Mucosa of descending colon (tissue), 3 donors: ENCODE results near the gene SF1. TPM values are rescaled to one million over a fixed set of nuclear protein-coding genes. Genes with fewer than 3 reads are reported as not detected.

ENCODE experiments used
- ATAC-seq: fragments of 200-7000 bp; cut with Tn5 transposase; one replicate; pipeline ENCODE4 v1.9.1; 2020; ENCODE audit warnings: mild to moderate bottlenecking, moderate library complexity
- DNase-seq, 3 donors: peaks; one replicate each; pipeline ENCODE4 v3.0.0-alpha.2; 2020
- H3K36me3 ChIP-seq: fragments of 200-600 bp; one replicate; pipeline ENCODE4 v1.8.0; 2021; ENCODE audit warnings: low read depth, mild to moderate bottlenecking
- H3K4me1 ChIP-seq: fragments of 200-600 bp; one replicate; pipeline ENCODE4 v1.8.0; 2021; ENCODE audit warnings: low read depth, mild to moderate bottlenecking
- H3K4me3 ChIP-seq: fragments of 200-600 bp; one replicate; pipeline ENCODE4 v1.8.0; 2021; ENCODE audit warnings: mild to moderate bottlenecking
- H3K9me3 ChIP-seq: fragments of 200-600 bp; one replicate; pipeline ENCODE4 v1.8.0; 2021; ENCODE audit warnings: mild to moderate bottlenecking
- intact Hi-C, 2 donors: fragments of 100-400 bp; cut with DNase I in 1 of 2; cut with micrococcal nuclease in 1 of 2; formaldehyde crosslinking; loops; one replicate each; pipeline versions ENCODE4 v1.11.0 to v1.11.1; 2022; cut with DNase I, micrococcal nuclease
- total RNA-seq, 3 donors: library from RNA; stranded (reverse); fragmentation: NEBNext Ultra II Directional in 2 of 3; extraction: Animal tissue kit (Norgen Biotek cat#: 25700) in 2 of 3; gene quantifications; one replicate each; pipeline versions ENCODE4 v1.2.1 to v1.2.4, GENCODE V29; 2021 to 2023
- TF ChIP-seq, protein P1 (sequence below): fragments of 200-600 bp; IDR thresholded peaks from one replicate; pipeline ENCODE4 v1.8.0; 2022; ENCODE audit warnings: antibody characterized with exemption, mild to moderate bottlenecking
- donor health status: DM: no; HTN: no; CAD: no; lungs with moderate emphysema.
- donor health status: DM: no; HTN: no; CAD: no.
- donor health status: DM: no; HTN: yes; CAD: no.

Gene SF1
- total RNA-seq, 3 donors from 2014 or later, result 223 to 317 (median 241) TPM

DNA sequence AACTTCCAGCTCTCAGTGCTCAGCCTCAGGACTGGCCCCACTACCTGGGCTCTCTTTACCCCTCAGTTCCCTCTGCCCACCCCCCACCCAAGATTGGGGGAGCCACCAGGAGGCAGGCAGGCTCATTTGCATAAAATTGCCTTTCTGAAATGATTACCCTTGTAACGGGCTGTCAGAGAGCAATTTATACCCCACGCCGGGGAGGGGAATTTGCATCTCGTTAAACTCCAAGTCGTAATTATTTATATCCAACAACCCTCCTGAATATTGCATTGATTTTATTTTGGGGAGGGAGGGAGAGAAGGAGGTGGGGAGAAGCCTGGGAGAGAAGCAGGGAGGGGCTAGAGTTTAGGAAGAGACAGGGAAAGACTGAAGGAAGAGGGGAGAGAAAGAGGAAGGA is 63.7 kb downstream of the SF1 start:
- no peak for DNase-seq
- TF ChIP-seq, protein P1, sequence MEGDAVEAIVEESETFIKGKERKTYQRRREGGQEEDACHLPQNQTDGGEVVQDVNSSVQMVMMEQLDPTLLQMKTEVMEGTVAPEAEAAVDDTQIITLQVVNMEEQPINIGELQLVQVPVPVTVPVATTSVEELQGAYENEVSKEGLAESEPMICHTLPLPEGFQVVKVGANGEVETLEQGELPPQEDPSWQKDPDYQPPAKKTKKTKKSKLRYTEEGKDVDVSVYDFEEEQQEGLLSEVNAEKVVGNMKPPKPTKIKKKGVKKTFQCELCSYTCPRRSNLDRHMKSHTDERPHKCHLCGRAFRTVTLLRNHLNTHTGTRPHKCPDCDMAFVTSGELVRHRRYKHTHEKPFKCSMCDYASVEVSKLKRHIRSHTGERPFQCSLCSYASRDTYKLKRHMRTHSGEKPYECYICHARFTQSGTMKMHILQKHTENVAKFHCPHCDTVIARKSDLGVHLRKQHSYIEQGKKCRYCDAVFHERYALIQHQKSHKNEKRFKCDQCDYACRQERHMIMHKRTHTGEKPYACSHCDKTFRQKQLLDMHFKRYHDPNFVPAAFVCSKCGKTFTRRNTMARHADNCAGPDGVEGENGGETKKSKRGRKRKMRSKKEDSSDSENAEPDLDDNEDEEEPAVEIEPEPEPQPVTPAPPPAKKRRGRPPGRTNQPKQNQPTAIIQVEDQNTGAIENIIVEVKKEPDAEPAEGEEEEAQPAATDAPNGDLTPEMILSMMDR, result no peak
- Histone ChIP-seq H3K36me3 (no peaks in the 10 kb centered on the region), H3K4me3 (no peak overlapping the region), H3K9me3 (no peaks in the 10 kb centered on the region), H3K4me1 (no peaks in the 10 kb centered on the region)
- intact Hi-C loops, result no loop called here
- no peak for ATAC-seq

Other genes with a start within 250 kb of the SF1 start
- gene SLC22A11, start 222.6 kb downstream of the SF1 start, total RNA-seq, result under 1 TPM in 1 of 3 donors, not detected in 2; 0.20 TPM
- gene SLC22A12, start 187.3 kb downstream of the SF1 start, total RNA-seq, result not detected
- 10 to 100 TPM in 1 of 3 donors, 1 to 10 TPM in 2; 3.9 to 42.0 (median 6.9) TPM for gene NRXN2, start 55.3 kb downstream of the SF1 start, total RNA-seq
- 10 to 100 TPM in 1 of 3 donors, 1 to 10 TPM in 2; 3.3 to 25.6 (median 9.7) TPM for gene RASGRP2, start 34.4 kb downstream of the SF1 start, total RNA-seq
- gene PYGM, start 18.6 kb downstream of the SF1 start, total RNA-seq, result 10 to 100 TPM in 1 of 3 donors, 1 to 10 TPM in 2; 2.0 to 21.1 (median 2.8) TPM
- gene MAP4K2, start 24.7 kb upstream of the SF1 start, total RNA-seq, result 10 to 100 TPM in 2 of 3 donors, 1 to 10 TPM in 1; 8.7 to 16.8 (median 14.1) TPM
- gene MEN1, start 32.0 kb upstream of the SF1 start, total RNA-seq, result 10 to 100 TPM; 19.3 to 26.4 (median 21.9) TPM
- gene CDC42BPG, start 66.1 kb upstream of the SF1 start, total RNA-seq, result 10 to 100 TPM; 24.3 to 73.1 (median 32.3) TPM
- 10 to 100 TPM; 58.3 to 85.9 (median 81.5) TPM for gene EHD1, start 100.1 kb upstream of the SF1 start, total RNA-seq
- gene ATG2A, start 138.7 kb upstream of the SF1 start, total RNA-seq, result 10 to 100 TPM; 35.4 to 39.8 (median 36.6) TPM
- gene PPP2R5B, start 146.1 kb upstream of the SF1 start, total RNA-seq, result 10 to 100 TPM; 23.0 to 39.7 (median 23.2) TPM
- not detected for gene GPHA2, start 157.4 kb upstream of the SF1 start, total RNA-seq
- gene MAJIN, start 193.6 kb upstream of the SF1 start, total RNA-seq, result not detected
- gene BATF2, start 218.4 kb upstream of the SF1 start, total RNA-seq, result 10 to 100 TPM; 12.7 to 25.3 (median 18.0) TPM
- 10 to 100 TPM; 70.1 to 90.6 (median 71.4) TPM for gene ARL2, start 235.6 kb upstream of the SF1 start, total RNA-seq
- gene SNX15, start 248.9 kb upstream of the SF1 start, total RNA-seq, result 10 to 100 TPM; 28.5 to 46.6 (median 42.8) TPM